ENCODE data around the gene KIAA1217.

GRCh38 chr10:24518411-24518810 is 309.5 kb downstream of the KIAA1217 start:
- TF ChIP-seq TAF1 (IDR thresholded peaks at IDR 0.05; ENCODE audit: borderline replicate concordance, insufficient read depth, low read length) (no peak), POLR2AphosphoS5 (IDR thresholded peaks at IDR 0.05; ENCODE audit: low read depth, low read length) (no peak), REST (IDR thresholded peaks at IDR 0.05; ENCODE audit: insufficient read depth in 1 of 2, low read depth in 2 of 2, low read length in 2 of 2) (no peak), SIN3A (IDR thresholded peaks at IDR 0.05; ENCODE audit: borderline replicate concordance, insufficient read depth, low read length) (no peak), FOXP2 (optimal IDR thresholded peaks at IDR 0.05; ENCODE audit: borderline replicate concordance, extremely low read depth, extremely low read length, insufficient read depth) (no peak)

All from PFSK-1 (cell line).